ENCODE measurements around the gene CLDN25.

The CLDN25 gene

GRCh38 chr11:113817626-113818025 lies 38.0 kb downstream of the CLDN25 start:
- Mint-ChIP-seq H3K4me1 (no peaks in the 10 kb centered on the region), H3K4me3 (no peak overlapping the region), H3K9me3 (no peaks in the 10 kb centered on the region), H3K36me3 (ENCODE audit: low read depth) (peaks cover 78% of the 10 kb centered on the region), H3K27me3 (ENCODE audit: low read depth, poor library complexity) (no peaks in the 10 kb centered on the region), H3K27ac (no peak overlapping the region)
- TF ChIP-seq CTCF (IDR thresholded peaks at IDR 0.05), result no peak
- no peak for DNase-seq

DNA sequence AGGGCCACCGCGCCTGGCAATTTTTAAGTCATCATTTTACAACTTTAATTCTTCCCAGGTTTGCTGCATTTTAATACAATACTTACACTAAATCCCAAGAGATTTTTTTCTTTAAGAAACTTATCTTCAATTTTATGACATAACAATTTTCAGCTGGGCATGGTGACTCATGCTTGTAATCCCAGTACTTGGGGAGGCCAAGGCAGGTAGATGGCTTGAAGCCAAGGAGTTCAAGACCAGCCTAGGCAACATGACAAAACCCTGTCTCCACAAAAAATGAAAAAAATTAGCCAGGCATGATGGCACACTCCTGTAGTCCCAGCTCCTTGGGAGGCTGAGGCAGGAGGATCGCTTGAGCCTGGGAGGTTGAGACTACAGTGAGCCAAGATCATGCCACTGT lies 38.8 kb downstream of the CLDN25 start:
- no peak for TF ChIP-seq CTCF (IDR thresholded peaks at IDR 0.05)
- Mint-ChIP-seq H3K27ac (no peak overlapping the region), H3K36me3 (ENCODE audit: low read depth) (peaks cover 82% of the 10 kb centered on the region), H3K9me3 (no peaks in the 10 kb centered on the region), H3K27me3 (ENCODE audit: low read depth, poor library complexity) (no peaks in the 10 kb centered on the region), H3K4me3 (no peak overlapping the region), H3K4me1 (no peaks in the 10 kb centered on the region)
- no peak for DNase-seq

DNA sequence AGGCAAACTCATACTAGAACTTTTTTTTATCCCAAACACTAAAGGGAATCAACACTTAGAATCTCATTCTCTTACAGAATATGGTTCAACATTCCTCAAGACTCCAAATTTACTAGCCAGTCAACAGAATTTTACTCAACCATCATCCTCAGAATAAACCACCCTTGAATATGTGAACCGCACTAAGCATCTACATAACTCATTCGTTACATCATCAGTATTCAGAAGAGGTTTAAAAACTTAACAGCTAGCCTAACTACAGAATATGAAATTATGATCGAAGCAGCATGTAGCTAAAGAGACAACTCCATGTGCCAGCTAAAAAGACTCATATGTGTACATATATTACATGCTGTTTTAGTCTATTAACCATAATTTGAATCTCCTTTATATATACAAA lies 47.9 kb downstream of the CLDN25 start:
- DNase-seq, result no peak
- Mint-ChIP-seq H3K9me3 (peaks cover 21% of the 10 kb centered on the region), H3K4me3 (no peak overlapping the region), H3K4me1 (no peaks in the 10 kb centered on the region), H3K27me3 (ENCODE audit: low read depth, poor library complexity) (no peaks in the 10 kb centered on the region), H3K36me3 (ENCODE audit: low read depth) (peaks cover 75% of the 10 kb centered on the region), H3K27ac (no peak overlapping the region)
- no peak for TF ChIP-seq CTCF (IDR thresholded peaks at IDR 0.05)

DNA sequence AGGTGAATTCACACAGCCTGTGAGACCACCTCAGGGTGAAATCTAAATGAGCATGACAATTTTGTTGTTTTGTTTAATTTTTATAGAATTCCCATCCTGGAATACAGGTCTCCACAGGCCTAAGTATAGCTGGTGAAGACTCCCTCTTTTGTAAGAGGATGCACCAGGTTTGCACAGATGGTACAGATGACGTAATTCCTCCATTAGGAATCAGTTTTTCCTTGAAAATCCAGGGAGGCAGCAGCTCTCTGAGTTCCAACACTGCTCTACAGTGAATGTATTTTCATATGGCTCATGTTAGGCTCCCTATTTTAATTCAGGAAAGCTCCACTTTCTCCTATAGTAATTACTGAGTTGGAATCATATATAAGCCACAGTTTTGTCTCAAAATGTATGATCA lies 48.6 kb downstream of the CLDN25 start:
- Mint-ChIP-seq H3K36me3 (ENCODE audit: low read depth) (peaks cover 74% of the 10 kb centered on the region), H3K27me3 (ENCODE audit: low read depth, poor library complexity) (no peaks in the 10 kb centered on the region), H3K9me3 (peaks cover 21% of the 10 kb centered on the region), H3K4me1 (no peaks in the 10 kb centered on the region), H3K27ac (no peak overlapping the region), H3K4me3 (no peak overlapping the region)
- DNase-seq, result no peak
- TF ChIP-seq CTCF (IDR thresholded peaks at IDR 0.05), result no peak

GRCh38 chr11:113829751-113830150 lies 50.2 kb downstream of the CLDN25 start:
- no peak for TF ChIP-seq CTCF (IDR thresholded peaks at IDR 0.05)
- peaks cover 17% of the 10 kb centered on the region for H3K9me3 Mint-ChIP-seq
- no peak for DNase-seq
- no peaks in the 10 kb centered on the region for H3K4me1 Mint-ChIP-seq
- no peaks in the 10 kb centered on the region for H3K27me3 Mint-ChIP-seq (ENCODE audit: low read depth, poor library complexity)
- H3K36me3 Mint-ChIP-seq (ENCODE audit: low read depth), result peaks cover 65% of the 10 kb centered on the region
- H3K4me3 Mint-ChIP-seq, result no peak overlapping the region
- no peak overlapping the region for H3K27ac Mint-ChIP-seq
